ENCODE data around the gene DNAAF3. TPM values are rescaled to one million over a fixed set of nuclear protein-coding genes. Genes with fewer than 3 reads are reported as not detected.

Gene DNAAF3
- polyA plus RNA-seq, 1 donor, result 0.99 TPM

Other genes starting within 250 kb of the DNAAF3 start
- gene NLRP7, start 219.1 kb downstream of the DNAAF3 start, polyA plus RNA-seq, result not detected
- 12.6 TPM for gene NLRP2, start 200.2 kb downstream of the DNAAF3 start, polyA plus RNA-seq
- gene GP6, start 128.3 kb downstream of the DNAAF3 start, polyA plus RNA-seq, result 0.13 TPM
- gene RDH13, start 103.5 kb downstream of the DNAAF3 start, polyA plus RNA-seq, result 19.9 TPM
- 20.9 TPM for gene EPS8L1, start 90.7 kb downstream of the DNAAF3 start, polyA plus RNA-seq
- gene PPP1R12C, start 49.0 kb downstream of the DNAAF3 start, polyA plus RNA-seq, result 94.4 TPM
- 10.2 TPM for gene TNNT1, start 17.4 kb downstream of the DNAAF3 start, polyA plus RNA-seq
- gene TNNI3, start 8.9 kb downstream of the DNAAF3 start, polyA plus RNA-seq, result 0.88 TPM
- gene SYT5, start 13.7 kb upstream of the DNAAF3 start, polyA plus RNA-seq, result 9.1 TPM
- 28.1 TPM for gene PTPRH, start 42.9 kb upstream of the DNAAF3 start, polyA plus RNA-seq
- gene TMEM86B, start 62.1 kb upstream of the DNAAF3 start, polyA plus RNA-seq, result 69.0 TPM
- 65.1 TPM for gene PPP6R1, start 92.4 kb upstream of the DNAAF3 start, polyA plus RNA-seq
- gene HSPBP1, start 113.5 kb upstream of the DNAAF3 start, polyA plus RNA-seq, result 29.4 TPM
- 9.7 TPM for gene BRSK1, start 117.4 kb upstream of the DNAAF3 start, polyA plus RNA-seq
- 71.4 TPM for gene TMEM150B, start 158.7 kb upstream of the DNAAF3 start, polyA plus RNA-seq
- 21.5 TPM for gene KMT5C, start 173.3 kb upstream of the DNAAF3 start, polyA plus RNA-seq
- gene COX6B2, start 188.1 kb upstream of the DNAAF3 start, polyA plus RNA-seq, result 1.3 TPM
- 0.03 TPM for gene GARIN5B, start 196.6 kb upstream of the DNAAF3 start, polyA plus RNA-seq
- 0.66 TPM for gene IL11, start 203.8 kb upstream of the DNAAF3 start, polyA plus RNA-seq
- 0.93 TPM for gene TMEM190, start 210.2 kb upstream of the DNAAF3 start, polyA plus RNA-seq
- 8.7 TPM for gene TMEM238, start 217.7 kb upstream of the DNAAF3 start, polyA plus RNA-seq
- 2,127 TPM for gene RPL28, start 219.3 kb upstream of the DNAAF3 start, polyA plus RNA-seq
- gene UBE2S, start 241.2 kb upstream of the DNAAF3 start, polyA plus RNA-seq, result 29.9 TPM

Measured in large intestine (tissue), 1 donor.